ENCODE results near the gene LACTB.

The LACTB gene

GRCh38 chr15:63080634-63081250 lies 40.9 kb upstream of the LACTB start:
- H3K9me3 ChIP-seq (ENCODE audit: control insufficient read depth, low read length): no peaks in the 10 kb centered on the region
- H3K27ac ChIP-seq (ENCODE audit: low read depth, low read length, severe bottlenecking): no peak overlapping the region
- no peaks in the 10 kb centered on the region for H3K36me3 ChIP-seq (ENCODE audit: control insufficient read depth, insufficient read depth, low read length)
- H3K4me1 ChIP-seq (ENCODE audit: control insufficient read depth, insufficient read depth, low read length, poor library complexity, severe bottlenecking): peaks cover 60% of the 10 kb centered on the region
- 93 to 96% methylated on average over 2 to 9 of the region's 10 CpGs for WGBS, 2 experiments (ENCODE audit: insufficient coverage in 2 of 2)
- H3K4me3 ChIP-seq (ENCODE audit: extremely low read depth, insufficient read depth, low read length, poor library complexity, severe bottlenecking): no peak overlapping the region

GRCh38 chr15:63082366-63082765 lies 39.3 kb upstream of the LACTB start:
- Histone ChIP-seq H3K4me1 (ENCODE audit: control insufficient read depth, insufficient read depth, low read length, poor library complexity, severe bottlenecking) (peaks cover 51% of the 10 kb centered on the region), H3K9me3 (ENCODE audit: control insufficient read depth, low read length) (no peaks in the 10 kb centered on the region), H3K4me3 (ENCODE audit: extremely low read depth, insufficient read depth, low read length, poor library complexity, severe bottlenecking) (no peak overlapping the region), H3K27ac (ENCODE audit: low read depth, low read length, severe bottlenecking) (no peak overlapping the region), H3K36me3 (ENCODE audit: control insufficient read depth, insufficient read depth, low read length) (no peaks in the 10 kb centered on the region)
- WGBS, 2 experiments (ENCODE audit: insufficient coverage in 2 of 2): 74 to 100% methylated on average over 1 to 2 of the region's 4 CpGs

GRCh38 chr15:63083044-63083443 lies 38.6 kb upstream of the LACTB start:
- Histone ChIP-seq H3K9me3 (ENCODE audit: control insufficient read depth, low read length) (no peaks in the 10 kb centered on the region), H3K27ac (ENCODE audit: low read depth, low read length, severe bottlenecking) (no peak overlapping the region), H3K4me3 (ENCODE audit: extremely low read depth, insufficient read depth, low read length, poor library complexity, severe bottlenecking) (no peak overlapping the region), H3K36me3 (ENCODE audit: control insufficient read depth, insufficient read depth, low read length) (no peaks in the 10 kb centered on the region), H3K4me1 (ENCODE audit: control insufficient read depth, insufficient read depth, low read length, poor library complexity, severe bottlenecking) (peaks cover 45% of the 10 kb centered on the region)
- WGBS, 2 experiments (ENCODE audit: insufficient coverage in 2 of 2): 63 to 72% methylated on average over 7 to 10 of the region's 12 CpGs

- Histone ChIP-seq H3K27ac (ENCODE audit: low read depth, low read length, severe bottlenecking) (no peak overlapping the region), H3K4me3 (ENCODE audit: extremely low read depth, insufficient read depth, low read length, poor library complexity, severe bottlenecking) (no peak overlapping the region), H3K36me3 (ENCODE audit: control insufficient read depth, insufficient read depth, low read length) (no peaks in the 10 kb centered on the region), H3K9me3 (ENCODE audit: control insufficient read depth, low read length) (no peaks in the 10 kb centered on the region), H3K4me1 (ENCODE audit: control insufficient read depth, insufficient read depth, low read length, poor library complexity, severe bottlenecking) (peaks cover 44% of the 10 kb centered on the region)
- 92 to 93% methylated on average over 9 to 11 of the region's 11 CpGs for WGBS, 2 experiments (ENCODE audit: insufficient coverage in 2 of 2)
Measured at GRCh38 chr15:63083541-63083940, 38.1 kb upstream of the LACTB start.

GRCh38 chr15:63084806-63085205 lies 36.9 kb upstream of the LACTB start:
- 100% methylated on average over 1 of the region's 1 CpG; no CpG with 5 or more reads in 1 of the 2 experiments for WGBS, 2 experiments (ENCODE audit: insufficient coverage in 2 of 2)
- no peak overlapping the region for H3K27ac ChIP-seq (ENCODE audit: low read depth, low read length, severe bottlenecking)
- no peak overlapping the region for H3K4me3 ChIP-seq (ENCODE audit: extremely low read depth, insufficient read depth, low read length, poor library complexity, severe bottlenecking)
- no peaks in the 10 kb centered on the region for H3K9me3 ChIP-seq (ENCODE audit: control insufficient read depth, low read length)
- no peaks in the 10 kb centered on the region for H3K36me3 ChIP-seq (ENCODE audit: control insufficient read depth, insufficient read depth, low read length)
- peaks cover 44% of the 10 kb centered on the region for H3K4me1 ChIP-seq (ENCODE audit: control insufficient read depth, insufficient read depth, low read length, poor library complexity, severe bottlenecking)

GRCh38 chr15:63085289-63085688 lies 36.4 kb upstream of the LACTB start:
- no peak overlapping the region for H3K4me3 ChIP-seq (ENCODE audit: extremely low read depth, insufficient read depth, low read length, poor library complexity, severe bottlenecking)
- 93 to 100% methylated on average over 2 to 3 of the region's 4 CpGs for WGBS, 2 experiments (ENCODE audit: insufficient coverage in 2 of 2)

GRCh38 chr15:63086271-63086670 lies 35.4 kb upstream of the LACTB start:
- no peaks in the 10 kb centered on the region for H3K36me3 ChIP-seq (ENCODE audit: control insufficient read depth, insufficient read depth, low read length)

More at GRCh38 chr15:63085289-63085688, 36.4 kb upstream of the LACTB start:
- no peaks in the 10 kb centered on the region for H3K9me3 ChIP-seq (ENCODE audit: control insufficient read depth, low read length)
- H3K4me1 ChIP-seq (ENCODE audit: control insufficient read depth, insufficient read depth, low read length, poor library complexity, severe bottlenecking): peaks cover 43% of the 10 kb centered on the region
- H3K36me3 ChIP-seq (ENCODE audit: control insufficient read depth, insufficient read depth, low read length): no peaks in the 10 kb centered on the region
- no peak overlapping the region for H3K27ac ChIP-seq (ENCODE audit: low read depth, low read length, severe bottlenecking)

GRCh38 chr15:63086947-63087346 lies 34.7 kb upstream of the LACTB start:
- no peaks in the 10 kb centered on the region for H3K9me3 ChIP-seq (ENCODE audit: control insufficient read depth, low read length)
- WGBS, 2 experiments (ENCODE audit: insufficient coverage in 2 of 2): no CpG with 5 or more reads among the region's 5 CpGs
- H3K36me3 ChIP-seq (ENCODE audit: control insufficient read depth, insufficient read depth, low read length): no peaks in the 10 kb centered on the region
- peaks cover 41% of the 10 kb centered on the region for H3K4me1 ChIP-seq (ENCODE audit: control insufficient read depth, insufficient read depth, low read length, poor library complexity, severe bottlenecking)
- no peak overlapping the region for H3K4me3 ChIP-seq (ENCODE audit: extremely low read depth, insufficient read depth, low read length, poor library complexity, severe bottlenecking)
- H3K27ac ChIP-seq (ENCODE audit: low read depth, low read length, severe bottlenecking): no peak overlapping the region

More at GRCh38 chr15:63086271-63086670, 35.4 kb upstream of the LACTB start:
- no peaks in the 10 kb centered on the region for H3K9me3 ChIP-seq (ENCODE audit: control insufficient read depth, low read length)
- 94 to 96% methylated on average over 3 of the region's 4 CpGs for WGBS, 2 experiments (ENCODE audit: insufficient coverage in 2 of 2)
- peaks cover 42% of the 10 kb centered on the region for H3K4me1 ChIP-seq (ENCODE audit: control insufficient read depth, insufficient read depth, low read length, poor library complexity, severe bottlenecking)
- H3K4me3 ChIP-seq (ENCODE audit: extremely low read depth, insufficient read depth, low read length, poor library complexity, severe bottlenecking): no peak overlapping the region
- no peak overlapping the region for H3K27ac ChIP-seq (ENCODE audit: low read depth, low read length, severe bottlenecking)

GRCh38 chr15:63088533-63089245 lies 33.0 kb upstream of the LACTB start:
- Histone ChIP-seq H3K36me3 (ENCODE audit: control insufficient read depth, insufficient read depth, low read length) (no peaks in the 10 kb centered on the region), H3K4me3 (ENCODE audit: extremely low read depth, insufficient read depth, low read length, poor library complexity, severe bottlenecking) (no peak overlapping the region), H3K9me3 (ENCODE audit: control insufficient read depth, low read length) (no peaks in the 10 kb centered on the region), H3K27ac (ENCODE audit: low read depth, low read length, severe bottlenecking) (peak overlapping the region; percentile 95), H3K4me1 (ENCODE audit: control insufficient read depth, insufficient read depth, low read length, poor library complexity, severe bottlenecking) (peaks cover 27% of the 10 kb centered on the region)
- 0 to 30% methylated on average over 1 of the region's 6 CpGs for WGBS, 2 experiments (ENCODE audit: insufficient coverage in 2 of 2)

GRCh38 chr15:63089260-63090043 lies 32.2 kb upstream of the LACTB start:
- H3K36me3 ChIP-seq (ENCODE audit: control insufficient read depth, insufficient read depth, low read length): no peaks in the 10 kb centered on the region
- H3K4me1 ChIP-seq (ENCODE audit: control insufficient read depth, insufficient read depth, low read length, poor library complexity, severe bottlenecking): peaks cover 31% of the 10 kb centered on the region
- peak overlapping the region; percentile 95 for H3K27ac ChIP-seq (ENCODE audit: low read depth, low read length, severe bottlenecking)
- WGBS, 2 experiments (ENCODE audit: insufficient coverage in 2 of 2): 45 to 52% methylated on average over 4 of the region's 6 CpGs
- H3K4me3 ChIP-seq (ENCODE audit: extremely low read depth, insufficient read depth, low read length, poor library complexity, severe bottlenecking): no peak overlapping the region
- H3K9me3 ChIP-seq (ENCODE audit: control insufficient read depth, low read length): no peaks in the 10 kb centered on the region
